GM06990 (cell line): ENCODE measurements around the gene CTIF.

Experiments
- DNase-seq: peaks from one replicate; pipeline ENCODE4 v3.0.0-alpha.2; 2011; ENCODE audit not compliant: insufficient read length; ENCODE audit errors: extremely low read depth
- H3K27me3 ChIP-seq: replicated peaks from 2 replicates; pipeline ENCODE4 v1.6.0; 2011; ENCODE audit warnings: low read length; ENCODE audit not compliant: control insufficient read depth, insufficient read depth
- H3K36me3 ChIP-seq: 2 replicates; pipeline ENCODE4 v1.5.1; 2011; ENCODE audit warnings: low read length; ENCODE audit not compliant: control insufficient read depth, insufficient read depth
- H3K4me3 ChIP-seq: replicated peaks from 2 replicates; pipeline ENCODE4 v1.5.1; 2011; ENCODE audit warnings: low read depth, mild to moderate bottlenecking, control low read depth, low read length
- TF ChIP-seq, protein P1 (sequence below): IDR thresholded peaks from 2 replicates; pipeline ENCODE4 v1.5.1; 2011; ENCODE audit warnings: low read length, control low read depth, mild to moderate bottlenecking, inconsistent platforms; ENCODE audit not compliant: insufficient read depth, poor library complexity, severe bottlenecking

CTIF gene

DNA sequence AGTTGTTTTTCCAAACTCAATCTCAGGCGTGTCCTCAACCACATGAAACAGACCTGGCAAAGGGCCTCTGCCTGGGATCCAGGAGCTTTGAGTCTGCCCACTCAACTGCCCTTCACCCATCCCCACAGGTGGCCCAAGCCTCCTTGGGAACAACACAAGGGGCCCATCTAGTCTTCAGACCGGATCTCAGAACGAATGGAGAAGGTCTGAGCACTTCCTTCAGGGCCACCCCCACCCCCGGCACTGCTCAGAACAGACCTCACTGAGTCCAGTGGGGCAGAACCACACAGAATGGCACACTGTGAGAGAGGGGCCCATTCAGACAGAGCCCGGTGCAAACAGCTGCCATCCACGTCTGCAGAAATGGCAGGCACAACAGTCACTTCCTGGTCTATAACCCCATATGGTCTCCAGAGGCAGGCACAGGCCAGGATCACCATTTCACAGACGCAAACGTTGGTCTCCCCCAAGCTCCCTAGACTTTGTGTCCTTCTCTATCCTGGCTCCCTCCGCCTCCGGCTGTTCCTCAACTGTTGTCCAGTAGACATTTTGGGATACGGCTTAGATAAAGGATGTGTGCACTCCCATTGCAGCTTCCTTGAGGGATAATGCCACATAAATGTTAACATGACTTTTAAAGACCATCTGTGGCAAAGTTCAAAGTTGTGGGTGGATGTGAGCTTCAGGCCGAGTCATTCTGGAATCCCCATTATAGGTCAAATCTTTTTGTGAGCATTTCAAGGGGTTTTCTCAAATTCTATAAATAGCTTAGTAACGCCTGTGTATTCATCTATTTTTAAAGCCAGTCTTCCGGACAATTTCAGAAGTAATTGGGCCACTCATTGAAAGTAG, 262.3 kb downstream of the CTIF start:
- DNase-seq: peak; percentile 76
- Histone ChIP-seq H3K36me3 (no peaks in the 10 kb centered on the region), H3K4me3 (no peak overlapping the region), H3K27me3 (no peaks in the 10 kb centered on the region)
- TF ChIP-seq, protein P1, sequence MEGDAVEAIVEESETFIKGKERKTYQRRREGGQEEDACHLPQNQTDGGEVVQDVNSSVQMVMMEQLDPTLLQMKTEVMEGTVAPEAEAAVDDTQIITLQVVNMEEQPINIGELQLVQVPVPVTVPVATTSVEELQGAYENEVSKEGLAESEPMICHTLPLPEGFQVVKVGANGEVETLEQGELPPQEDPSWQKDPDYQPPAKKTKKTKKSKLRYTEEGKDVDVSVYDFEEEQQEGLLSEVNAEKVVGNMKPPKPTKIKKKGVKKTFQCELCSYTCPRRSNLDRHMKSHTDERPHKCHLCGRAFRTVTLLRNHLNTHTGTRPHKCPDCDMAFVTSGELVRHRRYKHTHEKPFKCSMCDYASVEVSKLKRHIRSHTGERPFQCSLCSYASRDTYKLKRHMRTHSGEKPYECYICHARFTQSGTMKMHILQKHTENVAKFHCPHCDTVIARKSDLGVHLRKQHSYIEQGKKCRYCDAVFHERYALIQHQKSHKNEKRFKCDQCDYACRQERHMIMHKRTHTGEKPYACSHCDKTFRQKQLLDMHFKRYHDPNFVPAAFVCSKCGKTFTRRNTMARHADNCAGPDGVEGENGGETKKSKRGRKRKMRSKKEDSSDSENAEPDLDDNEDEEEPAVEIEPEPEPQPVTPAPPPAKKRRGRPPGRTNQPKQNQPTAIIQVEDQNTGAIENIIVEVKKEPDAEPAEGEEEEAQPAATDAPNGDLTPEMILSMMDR: no peak

DNA sequence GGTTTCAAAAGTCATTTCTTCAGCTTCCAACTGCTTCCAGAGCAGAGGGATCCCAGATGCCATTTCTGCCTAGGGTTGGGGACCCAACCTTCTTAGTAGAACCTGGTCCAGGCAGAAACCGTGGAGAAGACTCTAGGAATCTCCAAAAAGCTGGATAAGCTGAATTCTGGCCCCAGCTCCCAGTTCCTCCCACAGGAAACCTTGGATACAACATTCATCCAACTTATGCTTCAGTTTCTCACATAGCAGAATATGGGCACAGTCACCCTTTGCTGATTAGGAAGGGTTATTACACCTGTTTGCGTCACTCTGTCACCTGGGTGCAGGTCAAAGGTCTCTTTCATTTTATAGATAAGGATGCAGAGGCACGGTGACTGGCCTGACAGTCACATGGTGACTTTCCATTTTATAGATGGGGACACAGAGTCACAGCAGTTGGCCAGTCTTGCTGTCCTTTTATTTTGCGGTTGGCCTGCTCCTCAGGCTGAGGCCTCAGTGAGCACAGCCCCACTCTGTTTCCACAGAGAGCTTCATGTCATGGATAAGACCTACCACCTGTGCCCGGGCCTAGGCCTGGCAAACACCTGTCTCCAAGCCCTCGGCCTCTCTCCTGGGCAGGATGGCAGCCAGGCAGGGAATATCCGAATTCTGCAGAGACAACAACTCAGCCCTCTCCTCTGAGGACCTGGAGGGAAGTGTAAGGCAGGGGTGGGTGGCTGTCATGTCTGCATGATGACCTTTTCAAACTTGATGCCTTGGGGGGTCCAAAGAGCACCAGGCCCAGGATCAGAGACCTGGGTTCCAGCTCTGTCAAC, 263.1 kb downstream of the CTIF start:
- Histone ChIP-seq H3K27me3 (no peaks in the 10 kb centered on the region), H3K4me3 (no peak overlapping the region), H3K36me3 (no peaks in the 10 kb centered on the region)
- no peak for DNase-seq
- TF ChIP-seq, protein P1: no peak

DNA sequence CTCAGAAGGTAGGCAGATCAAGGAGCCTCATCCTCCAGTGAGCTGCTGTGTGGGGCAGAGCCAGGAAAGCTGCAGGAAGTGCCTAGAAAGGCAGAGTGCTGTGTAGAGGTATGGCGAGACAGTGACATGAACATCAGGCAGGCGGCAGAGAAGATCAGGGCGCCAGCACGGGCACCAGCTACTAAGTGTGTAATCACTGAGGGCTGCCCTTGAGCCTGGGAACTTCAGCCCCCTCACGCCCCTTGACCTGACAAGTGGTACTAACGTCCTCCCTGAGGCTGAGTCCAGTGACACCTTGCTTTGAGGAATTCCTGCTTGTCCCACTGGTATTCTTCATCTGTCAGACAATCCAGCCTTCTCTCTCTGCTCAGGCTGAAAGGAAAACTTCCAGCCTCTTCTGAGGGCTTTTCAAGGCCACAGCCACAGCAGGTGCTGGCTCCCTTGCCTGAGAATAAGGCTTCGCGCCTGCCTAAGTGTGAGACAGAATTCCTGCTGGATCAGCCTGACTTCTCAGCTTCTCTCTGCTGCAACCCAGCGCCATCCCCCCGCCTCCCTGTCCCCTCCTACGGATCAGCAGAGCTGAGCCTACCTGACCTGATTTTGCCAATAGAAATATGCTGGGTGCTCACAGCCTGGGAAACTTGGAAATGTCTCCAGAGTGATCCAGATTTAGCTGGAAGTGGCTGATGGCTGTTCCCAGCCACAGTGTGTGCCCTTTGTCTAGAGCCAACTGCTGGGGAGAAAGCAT, 263.9 kb downstream of the CTIF start:
- Histone ChIP-seq H3K36me3 (no peaks in the 10 kb centered on the region), H3K27me3 (no peaks in the 10 kb centered on the region), H3K4me3 (no peak overlapping the region)
- DNase-seq: no peak
- TF ChIP-seq, protein P1: no peak

DNA sequence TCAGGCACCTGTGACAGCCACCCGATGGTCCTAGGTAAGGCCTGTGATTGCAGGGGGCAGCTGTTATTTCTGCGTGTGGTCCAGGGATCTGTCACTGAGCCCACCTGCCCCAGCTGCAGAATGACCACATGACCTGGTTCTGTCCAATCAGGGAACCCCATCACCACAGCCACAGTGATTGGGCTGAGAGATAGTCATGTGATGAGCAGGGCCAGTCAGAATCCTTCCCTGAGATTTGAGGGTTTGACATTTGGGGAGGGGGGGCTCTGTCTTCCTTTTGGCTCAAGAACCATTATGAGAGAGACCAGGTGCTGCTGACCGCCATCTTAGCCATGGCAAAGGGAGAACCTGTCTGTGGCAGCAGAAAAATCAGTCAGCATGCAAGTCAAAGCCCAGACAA, 264.7 kb downstream of the CTIF start:
- TF ChIP-seq, protein P1: no peak
- no peak overlapping the region for H3K4me3 ChIP-seq
- H3K27me3 ChIP-seq: no peaks in the 10 kb centered on the region
- no peaks in the 10 kb centered on the region for H3K36me3 ChIP-seq
- DNase-seq: no peak

DNA sequence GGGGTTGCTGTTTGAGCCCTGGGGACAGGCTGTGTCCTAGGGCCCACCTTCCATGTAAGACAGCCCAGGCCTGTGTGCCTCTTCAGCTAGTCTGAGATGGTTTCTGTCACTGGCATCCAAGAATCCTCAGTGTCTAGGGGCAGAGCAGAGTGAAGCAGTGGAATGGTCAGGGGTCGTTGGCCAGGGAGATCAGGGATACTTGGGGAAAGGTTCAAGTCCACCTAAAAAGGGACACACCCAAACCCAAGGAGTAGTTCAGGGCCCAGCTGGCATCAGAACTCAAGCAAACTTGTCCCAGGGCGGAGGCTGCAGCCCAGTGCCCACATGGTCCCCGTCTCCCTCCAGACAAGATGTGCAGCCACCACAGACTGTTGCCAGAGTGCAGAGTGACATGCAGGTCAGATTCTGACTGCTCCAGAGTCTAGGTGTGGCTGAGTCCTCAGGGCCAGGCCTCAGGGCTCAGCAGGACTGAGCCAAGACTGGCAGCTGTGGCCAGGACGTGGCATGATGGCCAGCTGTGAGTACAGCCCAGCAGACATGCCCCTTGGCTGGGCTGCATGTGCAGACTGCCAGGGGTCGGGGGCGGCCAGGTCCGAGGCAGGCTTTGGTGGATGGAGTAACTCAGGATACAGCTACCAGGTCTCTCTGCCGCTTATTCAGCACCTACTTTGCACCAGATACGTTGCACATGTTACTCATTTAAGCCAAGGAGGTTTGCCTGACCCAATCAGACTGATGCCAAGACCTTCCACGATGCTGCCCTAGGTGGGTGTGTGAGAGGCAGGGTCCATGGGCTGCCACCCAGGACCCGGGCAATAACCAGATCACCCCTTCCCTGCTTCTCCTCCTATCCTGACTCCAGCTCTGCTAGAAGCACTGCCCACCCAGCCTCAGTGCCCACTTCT, 265.4 kb downstream of the CTIF start:
- Histone ChIP-seq H3K27me3 (no peaks in the 10 kb centered on the region), H3K36me3 (no peaks in the 10 kb centered on the region)

More for the DNA sequence above, 265.4 kb downstream of the CTIF start:
- no peak for DNase-seq
- TF ChIP-seq, protein P1: no peak
- H3K4me3 ChIP-seq: no peak overlapping the region
